HPDE6-E6E7 (cell line): ENCODE results near the gene CCNB1IP1.
"Not testable (repeated sequence)": the region's sequence is repeated elsewhere in the genome, so short reads cannot be mapped to it uniquely, and the experiment has no call there.

Experiments used
- DNase-seq: peaks from one replicate; pipeline ENCODE4 v3.0.0; 2011; ENCODE audit warnings: missing footprints; ENCODE audit errors: extremely low spot score

The CCNB1IP1 gene

DNA sequence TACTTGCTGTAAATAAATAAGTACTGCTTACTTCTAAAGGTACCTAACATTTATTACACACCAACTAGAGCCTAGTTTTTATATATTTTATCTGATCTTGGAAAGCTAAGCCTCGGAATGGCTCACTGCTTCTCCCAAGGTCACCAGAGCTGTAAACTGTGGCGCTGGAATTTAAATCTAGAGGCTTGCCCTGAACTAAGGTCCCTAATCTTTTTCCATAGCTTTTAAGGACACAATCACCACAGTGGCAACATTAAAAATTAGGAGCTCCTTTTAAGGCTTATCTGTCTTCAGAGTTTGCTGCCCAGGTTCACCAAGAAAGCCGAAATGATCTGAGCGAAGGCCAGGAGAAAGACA, 670 bp downstream of the CCNB1IP1 start:
- DNase-seq: no peak

DNA sequence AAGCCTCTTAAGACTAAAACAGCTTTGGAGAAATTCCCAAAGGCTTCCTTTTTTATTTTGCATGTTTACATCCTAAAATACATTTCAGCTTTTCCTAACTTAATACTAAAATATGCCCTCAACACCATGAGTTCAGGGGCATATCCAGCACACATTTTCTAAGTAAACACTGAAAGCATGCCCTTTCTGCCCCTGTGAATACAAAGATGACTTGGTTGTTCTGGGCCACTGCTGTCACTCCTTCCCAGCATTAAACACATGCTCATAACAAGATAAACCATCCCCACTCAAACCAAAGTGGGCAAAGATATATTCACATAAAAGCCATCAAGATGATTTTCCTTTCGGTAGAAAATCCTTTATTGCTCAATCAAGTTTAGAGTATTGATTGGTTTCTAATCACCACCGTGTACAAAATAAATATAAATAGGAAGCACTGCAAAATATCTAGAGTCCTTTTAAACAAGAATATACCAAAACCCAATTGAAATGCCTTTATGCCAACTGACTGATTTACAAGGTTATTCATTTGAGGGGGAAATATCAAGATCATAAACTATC, 1.9 kb downstream of the CCNB1IP1 start:
- no peak for DNase-seq

DNA sequence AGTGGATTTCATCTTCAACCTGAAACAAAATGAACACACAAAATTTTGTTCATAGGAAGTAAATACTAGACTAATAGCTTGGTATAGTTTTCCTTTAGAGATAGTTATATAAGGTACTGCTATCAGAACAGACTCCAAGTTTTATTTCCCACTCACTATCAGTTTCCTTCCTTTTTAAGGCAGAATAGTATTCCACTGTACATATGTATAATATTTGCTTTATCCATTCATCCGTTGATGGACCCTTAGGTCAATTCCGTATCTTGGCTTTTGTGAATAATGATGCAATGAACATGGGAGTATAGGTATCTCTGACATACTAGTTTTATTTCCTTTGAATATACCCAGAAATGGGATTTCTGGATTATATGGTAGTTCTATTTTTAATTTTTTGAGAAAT, 3.7 kb downstream of the CCNB1IP1 start:
- DNase-seq: no peak

DNA sequence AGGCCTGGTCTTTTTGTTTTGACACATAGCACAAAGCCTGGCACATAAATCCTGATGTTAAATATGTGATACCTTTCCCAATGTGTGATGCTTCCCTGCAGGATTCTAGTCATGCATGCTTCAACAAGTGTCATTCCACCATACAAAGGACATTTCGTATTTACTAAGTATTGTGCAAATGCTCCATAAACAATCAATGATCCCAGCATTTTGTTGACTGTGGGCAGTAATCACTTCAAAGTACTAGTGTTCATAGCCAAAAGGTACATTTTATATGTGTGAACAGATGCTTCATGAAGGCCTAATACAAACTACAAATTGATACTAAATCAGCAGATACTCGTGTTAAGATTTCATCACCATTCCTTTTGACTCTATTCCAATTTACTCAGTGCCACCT, 4.4 kb downstream of the CCNB1IP1 start:
- no peak for DNase-seq

DNA sequence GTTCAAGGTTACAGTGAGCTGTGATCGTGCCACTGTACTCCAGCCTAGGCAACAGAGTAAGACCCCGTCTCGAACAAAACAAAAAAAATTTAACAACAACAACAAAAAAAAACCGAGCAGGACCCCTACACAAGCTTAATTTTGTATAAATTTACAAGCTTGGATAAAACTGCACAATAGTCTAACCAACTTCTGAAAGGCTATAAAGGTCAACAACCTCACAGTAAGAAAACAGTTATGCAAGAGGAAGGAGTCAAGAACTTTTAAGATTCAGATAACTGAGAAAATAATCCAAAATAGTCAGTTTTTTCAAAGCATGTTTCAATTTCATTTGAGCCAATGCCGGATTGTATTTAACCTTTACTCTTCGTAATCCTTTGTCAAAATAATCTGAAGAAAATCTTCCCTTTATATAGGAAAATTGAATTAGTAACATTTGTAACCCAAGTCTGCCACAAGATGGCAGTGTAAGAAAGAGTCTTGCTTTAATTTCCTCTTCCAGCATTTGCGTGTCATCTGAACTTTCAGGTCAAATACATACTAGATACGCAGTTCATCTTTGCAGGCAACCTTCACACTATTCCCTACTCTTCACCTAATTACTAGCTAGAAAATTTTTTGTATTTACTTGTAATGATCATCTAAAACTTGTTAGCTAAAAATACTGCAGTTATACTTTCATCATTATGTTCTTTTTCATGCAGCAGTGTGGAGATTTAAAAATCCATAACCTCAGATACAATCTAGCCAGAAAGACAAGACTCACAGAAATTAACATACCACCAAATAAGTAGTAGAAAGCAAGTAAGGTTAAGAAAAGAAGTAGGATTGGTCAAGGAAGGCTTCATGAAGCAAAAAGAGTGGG, 5.8 kb downstream of the CCNB1IP1 start:
- DNase-seq: no peak

DNA sequence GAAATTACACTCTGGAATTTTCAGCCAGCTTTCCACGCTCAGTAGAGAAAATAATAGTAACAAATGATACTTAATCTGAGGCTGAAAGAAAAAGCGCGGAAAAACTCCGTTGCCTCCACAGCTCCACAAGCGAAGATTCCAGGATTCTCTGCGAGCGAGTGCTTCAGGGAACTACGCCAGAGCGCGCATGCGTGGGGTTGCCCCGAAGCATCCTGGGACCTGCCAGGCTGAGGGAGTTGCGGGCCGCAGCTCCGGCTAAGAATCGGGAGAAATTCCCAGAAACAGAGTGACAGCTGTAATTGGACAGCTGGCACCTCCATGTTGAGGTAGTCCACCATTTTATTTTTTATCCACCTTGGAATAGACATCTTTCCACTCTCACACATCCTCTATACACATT, 15.4 kb downstream of the CCNB1IP1 start:
- DNase-seq: no peak

DNA sequence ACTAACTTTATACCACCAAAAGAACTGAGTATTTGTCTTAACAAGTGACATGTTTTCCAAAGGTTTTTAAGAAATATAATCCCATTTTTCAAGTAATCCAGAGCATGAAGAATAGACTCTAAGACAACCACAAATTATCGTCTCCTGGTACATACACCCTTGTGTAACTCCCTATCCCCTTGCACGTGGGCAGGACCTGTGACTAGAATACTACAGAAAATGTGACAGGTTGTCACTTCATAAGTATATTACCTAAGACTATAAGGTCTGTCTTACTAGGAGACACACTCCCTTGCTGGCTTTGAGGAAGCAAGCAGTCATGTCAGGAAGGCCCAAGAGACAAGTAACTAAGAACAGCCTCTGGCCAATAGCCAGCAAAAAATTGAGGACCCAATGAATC, 19.1 kb downstream of the CCNB1IP1 start:
- no peak for DNase-seq

DNA sequence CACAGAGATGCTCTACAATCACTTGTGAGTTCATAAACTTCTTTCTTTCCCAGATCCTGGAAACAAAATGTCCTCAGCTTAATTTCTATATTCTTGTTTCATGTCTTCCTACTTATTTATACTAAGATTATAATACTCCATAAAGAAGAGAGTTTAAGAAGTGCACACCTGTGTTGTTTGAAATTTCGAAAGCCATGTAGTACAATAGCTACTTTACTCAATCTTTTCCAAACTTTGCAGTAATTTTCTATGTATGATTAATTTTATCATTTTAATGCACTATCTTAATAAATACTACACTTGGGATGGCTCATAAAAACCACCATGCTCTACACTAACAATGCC, 27.0 kb downstream of the CCNB1IP1 start:
- DNase-seq: no peak

DNA sequence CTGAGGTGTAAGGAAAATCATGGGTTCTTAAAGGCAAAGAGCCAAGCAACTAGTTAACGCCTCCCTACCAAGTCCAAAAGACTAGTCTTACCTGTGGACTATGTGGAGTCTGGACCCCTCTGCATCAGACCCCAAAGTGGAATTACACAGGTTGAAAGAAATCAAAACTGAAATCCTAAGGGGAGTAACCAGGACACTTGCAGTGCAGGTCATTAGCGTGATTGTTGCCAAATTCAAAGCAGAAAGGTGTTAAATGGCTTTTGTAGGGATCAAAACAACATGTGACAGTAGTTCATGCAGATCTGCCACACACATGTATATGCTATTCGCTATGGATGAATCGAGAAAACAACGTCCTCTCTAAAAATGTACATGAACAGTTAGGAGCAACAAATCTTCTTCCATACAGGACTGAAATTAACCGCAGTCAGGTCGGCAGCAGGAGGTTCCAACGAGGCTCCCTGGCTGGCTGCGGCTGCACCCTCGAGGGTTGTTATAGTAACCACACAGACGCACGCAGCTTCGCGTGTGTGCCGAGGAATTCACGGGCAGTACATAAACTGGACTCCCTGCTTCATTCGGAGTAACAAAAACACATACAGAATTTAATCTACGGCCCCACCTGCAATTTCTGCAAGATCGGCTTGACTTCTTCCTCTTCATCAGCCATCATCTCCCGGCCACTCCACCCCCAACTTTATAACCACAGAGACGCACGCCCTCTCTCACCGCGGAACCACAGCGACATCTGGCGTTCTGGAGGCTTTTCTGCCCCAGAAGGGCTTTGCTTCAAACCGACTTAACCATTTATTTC, 27.6 kb downstream of the CCNB1IP1 start, which contains the start of gene TTC5:
Gene TTC5, minus strand, starts transcription at position 687 of the 814 bp plus-strand sequence. Its CDS starts 14 bp downstream, at position 673.
- DNase-seq: peak; percentile 80

DNA sequence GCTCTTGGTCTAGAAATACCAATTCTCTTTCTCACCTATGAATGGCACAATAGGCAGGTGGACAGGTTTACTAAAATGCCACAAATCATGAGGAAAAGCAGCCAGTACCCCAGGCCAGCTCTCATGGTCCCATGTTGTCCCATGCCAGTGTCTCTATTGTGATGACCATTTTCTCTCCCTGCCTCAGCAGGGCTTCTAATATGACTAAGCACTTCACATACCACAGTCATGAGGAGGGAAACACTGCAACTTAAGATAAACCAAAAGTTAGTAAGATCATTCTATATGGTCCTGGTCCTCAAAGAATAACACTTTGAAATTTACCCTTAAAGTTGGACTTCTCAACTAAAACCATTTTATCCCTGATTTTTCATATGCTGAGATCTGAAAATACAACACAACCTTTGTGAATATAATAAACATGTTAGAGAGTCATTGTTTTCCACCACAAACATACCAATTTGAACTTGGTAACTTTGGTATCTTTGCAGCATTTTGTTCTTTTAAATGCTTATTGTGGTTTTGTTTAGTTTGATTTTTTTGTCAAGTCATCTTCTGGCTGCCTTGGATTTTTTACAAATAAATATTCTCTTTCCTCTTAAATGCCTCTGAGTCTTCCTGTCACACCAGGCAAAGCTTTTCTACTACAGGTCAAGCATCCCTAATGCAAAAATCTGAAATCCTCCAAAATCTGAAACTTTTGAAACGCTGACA, 30.9 kb downstream of the CCNB1IP1 start:
- DNase-seq: no peak

DNA sequence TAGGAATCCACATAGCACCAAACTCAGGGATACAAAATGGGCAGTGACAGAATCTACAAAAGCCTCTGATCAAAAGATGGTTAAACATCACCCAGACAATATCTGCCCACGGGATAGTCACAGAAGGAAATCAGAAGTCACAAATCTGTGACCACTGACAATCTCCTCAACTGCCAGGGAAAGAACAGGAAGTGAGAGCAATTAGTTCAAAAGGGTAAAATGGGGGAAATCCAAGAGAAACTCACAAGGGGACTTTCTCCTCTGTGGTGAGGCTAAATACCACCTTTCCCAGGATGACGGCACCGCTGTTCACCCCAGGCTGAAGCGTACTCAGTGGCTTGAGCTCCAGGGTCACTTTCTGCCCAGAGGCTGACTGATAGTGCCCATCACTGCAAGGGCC, 38.0 kb downstream of the CCNB1IP1 start:
- no peak for DNase-seq

DNA sequence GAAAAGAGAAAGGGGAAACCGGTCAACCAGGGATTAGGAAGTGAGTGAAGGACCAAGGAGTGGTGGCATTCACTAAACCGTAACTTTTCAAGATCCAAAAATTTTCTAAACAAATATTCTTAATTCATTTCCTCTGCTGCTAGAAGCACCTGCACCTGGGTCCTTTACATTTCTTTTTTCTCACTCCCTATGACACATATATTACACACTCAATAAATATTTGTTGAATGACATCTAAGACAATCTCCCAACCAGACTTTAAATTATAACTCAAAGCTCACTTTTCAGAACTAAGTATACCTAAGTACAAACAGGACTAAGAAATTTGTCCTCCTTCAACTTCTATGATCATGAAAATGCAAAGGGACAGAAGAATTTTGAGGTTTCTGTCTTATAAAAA, 38.4 kb downstream of the CCNB1IP1 start:
- no peak for DNase-seq

DNA sequence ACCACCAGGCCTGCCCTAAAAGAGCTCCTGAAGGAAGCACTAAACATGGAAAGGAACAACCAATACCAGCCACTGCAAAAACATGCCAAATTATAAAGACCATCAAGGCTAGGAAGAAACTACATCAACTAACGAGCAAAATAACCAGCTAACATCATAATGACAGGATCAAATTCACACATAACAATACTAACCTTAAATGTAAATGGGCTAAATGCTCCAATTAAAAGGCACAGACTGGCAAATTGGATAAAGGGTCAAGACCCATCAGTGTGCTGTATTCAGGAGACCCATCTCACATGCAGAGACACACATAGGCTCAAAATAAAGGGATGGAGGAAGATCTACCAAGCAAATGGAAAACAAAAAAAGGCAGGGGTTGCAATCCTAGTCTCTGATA, 51.1 kb downstream of the CCNB1IP1 start:
- DNase-seq: not testable (repeated sequence)

DNA sequence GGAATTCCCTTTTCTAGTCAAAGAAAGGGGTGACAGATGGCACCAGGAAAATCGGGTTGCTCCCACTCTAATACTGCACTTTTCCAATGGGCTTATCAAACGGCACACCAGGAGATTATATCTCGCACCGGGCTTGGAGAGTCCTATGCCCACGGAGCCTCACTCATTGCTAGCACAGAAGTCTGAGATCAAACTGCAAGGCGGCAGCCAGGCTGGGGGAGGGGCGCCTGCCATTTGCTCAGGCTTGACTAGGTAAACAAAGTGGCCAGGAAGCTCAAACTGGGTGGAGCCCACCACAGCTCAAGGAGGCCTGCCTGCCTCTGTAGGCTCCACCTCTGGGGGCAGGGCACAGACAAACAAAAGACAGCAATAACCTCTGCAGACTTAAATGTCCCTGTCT, 52.8 kb downstream of the CCNB1IP1 start:
- not testable (repeated sequence) for DNase-seq

DNA sequence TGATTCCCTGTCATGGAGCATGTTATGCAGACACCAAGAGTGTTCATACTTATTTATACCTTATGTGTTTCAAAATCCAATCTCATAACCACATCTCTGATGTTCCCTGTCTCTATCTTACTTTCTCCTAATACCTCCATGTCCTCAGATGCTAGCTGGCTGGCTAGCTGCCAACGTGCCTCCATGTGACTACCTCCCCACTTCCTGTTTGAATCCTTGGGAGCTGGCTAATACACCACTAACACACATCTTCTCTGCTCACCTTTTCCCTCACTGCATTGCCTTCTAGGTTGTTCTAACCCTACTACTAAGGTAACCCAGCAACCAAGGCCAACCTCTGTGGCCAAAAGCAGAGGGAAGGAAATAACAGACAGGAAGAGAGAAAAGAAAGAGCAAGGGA, 54.7 kb downstream of the CCNB1IP1 start:
- DNase-seq: no peak

DNA sequence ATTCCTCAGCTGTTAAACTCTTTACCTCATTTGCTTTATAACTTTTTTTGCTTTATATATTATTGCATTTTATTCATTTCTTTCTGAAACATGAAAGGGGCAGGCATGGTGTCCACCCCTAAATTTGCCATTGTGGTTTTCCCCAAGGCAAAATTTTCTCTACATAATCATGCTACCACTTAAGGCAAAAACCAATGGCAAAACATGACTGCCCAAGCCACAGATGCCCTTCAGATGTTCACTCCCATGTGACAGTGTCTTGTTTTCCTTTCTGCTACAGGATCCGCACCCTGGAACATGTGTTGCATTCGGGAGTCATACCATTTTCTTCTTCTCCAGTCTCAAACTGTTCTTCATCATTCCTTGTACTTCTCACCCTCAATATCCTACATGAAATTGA, 55.7 kb downstream of the CCNB1IP1 start:
- DNase-seq: no peak

DNA sequence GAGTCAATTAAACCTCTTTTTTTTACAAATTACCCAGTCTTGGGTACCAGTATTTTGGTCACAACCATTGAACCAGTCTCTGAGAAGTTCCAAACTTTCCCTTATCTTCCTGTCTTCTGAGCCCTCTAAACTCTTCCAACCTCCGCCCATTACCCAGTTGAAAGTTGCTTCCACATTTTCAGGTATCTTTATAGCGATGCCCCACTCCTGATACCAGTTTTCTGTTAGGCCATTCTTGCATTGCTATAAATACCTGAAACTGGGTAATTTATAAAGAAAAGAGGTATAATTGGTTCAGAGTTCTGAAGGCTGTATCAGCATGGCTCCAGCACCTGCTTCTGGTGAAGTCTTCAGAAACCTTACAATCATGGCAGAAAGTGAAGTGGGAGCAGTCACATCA, 59.0 kb downstream of the CCNB1IP1 start:
- no peak for DNase-seq

DNA sequence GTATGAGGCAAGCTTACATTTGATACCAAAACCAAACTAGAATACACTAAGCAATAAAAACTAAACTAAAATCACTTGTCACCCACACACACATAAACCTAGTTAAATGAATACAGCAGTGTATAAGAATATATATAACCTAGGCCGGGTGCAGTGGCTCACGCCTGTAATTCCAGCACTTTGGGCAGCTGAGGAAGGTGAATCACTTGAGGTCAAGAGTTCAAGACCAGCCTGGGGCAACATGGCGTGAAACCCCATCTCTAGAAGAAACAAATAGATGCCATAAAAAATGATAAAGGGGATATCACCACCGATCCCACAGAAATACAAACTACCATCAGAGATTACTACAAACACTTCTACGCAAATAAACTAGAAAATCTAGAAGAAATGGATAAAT, 68.7 kb downstream of the CCNB1IP1 start:
- DNase-seq: not testable (repeated sequence)

DNA sequence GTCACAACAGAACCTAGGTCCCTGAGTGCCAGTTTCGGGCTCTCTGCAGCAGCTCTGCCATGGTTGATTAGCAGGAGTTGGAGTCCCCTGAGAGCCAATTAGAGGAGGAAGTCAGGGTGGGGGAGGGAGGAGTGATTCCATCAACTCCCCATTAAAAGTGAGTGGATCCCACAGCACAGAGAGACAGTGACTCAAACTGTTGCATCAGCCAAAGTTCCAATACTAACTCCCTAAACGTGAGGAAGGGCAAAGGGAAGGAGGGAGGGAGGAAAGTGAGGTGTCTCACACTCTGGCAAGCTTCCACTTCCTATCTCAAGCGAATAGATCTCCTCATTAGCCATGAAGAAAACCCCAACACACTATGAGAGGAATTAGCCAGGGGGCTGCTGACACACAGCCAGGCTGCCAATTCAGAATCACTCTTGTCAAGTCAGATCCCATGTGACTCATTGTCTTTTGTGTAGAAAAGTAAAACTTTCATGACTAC, 70.4 kb downstream of the CCNB1IP1 start:
- peak; percentile 75 for DNase-seq
